K562 (cell line): Measurements from ENCODE around the gene MECP2. TPM values are rescaled to one million over a fixed set of nuclear protein-coding genes. Genes with fewer than 3 reads are reported as not detected.

ENCODE experiments used
- ATAC-seq: fragments of 200-7000 bp; cut with Tn5 transposase; 3 replicates; pipeline ENCODE4 v1.9.1; 2020; ENCODE audit warnings: moderate library complexity
- BruUV-seq: library from RNA; stranded (reverse); fragments of 400-500 nt; replicated peaks from 2 replicates; lab custom pipeline; 2021; lab: Mats Ljungman, UMichigan
- CTCF ChIA-PET: fragments of 300-600 bp; formaldehyde crosslinking; extraction: SDS; loops from one replicate; lab custom pipeline; 2021; ENCODE audit warnings: low intra/inter-chr PET ratio; lab: Yijun Ruan, JAX
- POLR2A ChIA-PET: fragments of 300-600, 350-650 bp; sonication (Branson Sonifier 250); formaldehyde crosslinking; extraction: SDS; loops from one replicate; lab custom pipeline; 2021; ENCODE audit warnings: antibody characterized with exemption, inconsistent platforms; lab: Yijun Ruan, JAX
- DNase-seq, 4 experiments: peaks; one replicate each; pipeline versions ENCODE4 v3.0.0 to v3.0.0-alpha.2; 2011 to 2018; ENCODE audit warnings: low spot score in 3 of 4, mixed read lengths in 3 of 4; ENCODE audit errors: extremely low read depth in 1 of 4
- FAIRE-seq: peaks from 2 replicates; lab custom pipeline; 2011; peaks lifted over from hg19 to GRCh38; lab: Jason Lieb, UNC
- H2AFZ ChIP-seq: 2 replicates; pipeline ENCODE4 v1.6.0; 2011; ENCODE audit warnings: low read depth, low read length, control low read depth, inconsistent platforms
- H3K27ac ChIP-seq: fragments of 200-600 bp; 3 replicates; pipeline ENCODE4 v1.8.0; 2011; ENCODE audit warnings: low read depth, mild to moderate bottlenecking, control low read depth, inconsistent platforms, low read length, moderate library complexity, mixed read lengths; ENCODE audit errors: extremely low read depth
- H3K27me3 ChIP-seq, 2 experiments: fragments of 300-600 bp in 1 of 2; 2 replicates in 1 of 2; 3 replicates in 1 of 2; pipeline versions ENCODE4 v1.6.0 to v1.8.0; 2011; ENCODE audit warnings: inconsistent platforms in 2 of 2, low read length in 2 of 2, mild to moderate bottlenecking in 1 of 2, mixed read lengths in 1 of 2, moderate library complexity in 1 of 2; ENCODE audit not compliant: control insufficient read depth in 2 of 2, insufficient read depth in 2 of 2
- H3K36me3 ChIP-seq: fragments of 300-600 bp; 3 replicates; pipeline ENCODE4 v1.8.0; 2011; ENCODE audit warnings: mild to moderate bottlenecking, low read length, inconsistent platforms; ENCODE audit not compliant: control insufficient read depth, insufficient read depth
- H3K4me1 ChIP-seq, 2 experiments: fragments of 200-600 bp in 1 of 2; replicated peaks in 1 of 2; 2 replicates in 1 of 2; 3 replicates in 1 of 2; pipeline versions ENCODE4 v1.5.1 to v1.8.0; 2011; ENCODE audit warnings: inconsistent platforms in 2 of 2, low read length in 2 of 2, mild to moderate bottlenecking in 1 of 2, mixed read lengths in 1 of 2, moderate library complexity in 1 of 2; ENCODE audit not compliant: control insufficient read depth in 2 of 2, insufficient read depth in 2 of 2
- H3K4me2 ChIP-seq: 2 replicates; pipeline ENCODE4 v1.6.1; 2011; ENCODE audit warnings: low read length, control low read depth, inconsistent platforms, mixed read lengths; ENCODE audit not compliant: insufficient read depth
- H3K4me3 ChIP-seq: fragments of 200-600 bp; sonication (generic), shearing (Covaris generic); 2 replicates; pipeline ENCODE4 v1.5.1; 2016; ENCODE audit warnings: control low read depth, inconsistent platforms
- H3K79me2 ChIP-seq: fragments of 200-600 bp; 3 replicates; pipeline ENCODE4 v1.8.0; 2011; ENCODE audit warnings: low read length, inconsistent platforms; ENCODE audit not compliant: control insufficient read depth, insufficient read depth
- H3K9ac ChIP-seq, 2 experiments: 2 replicates each; pipeline versions ENCODE4 v1.6.0 to v1.6.1; 2011; ENCODE audit warnings: low read depth in 2 of 2, low read length in 2 of 2, control low read depth in 1 of 2, inconsistent platforms in 1 of 2, mild to moderate bottlenecking in 1 of 2, mixed read lengths in 1 of 2; ENCODE audit not compliant: insufficient read depth in 1 of 2
- H3K9me1 ChIP-seq: one replicate; pipeline ENCODE4 v1.6.0; 2011; ENCODE audit warnings: inconsistent platforms, mild to moderate bottlenecking, low read length, moderate library complexity; ENCODE audit not compliant: control insufficient read depth, insufficient read depth
- H3K9me3 ChIP-seq: replicated peaks from 2 replicates; pipeline ENCODE4 v1.5.1; 2011; ENCODE audit warnings: low read depth, low read length, inconsistent platforms; ENCODE audit not compliant: control insufficient read depth, insufficient read depth
- H4K20me1 ChIP-seq: replicated peaks from 2 replicates; pipeline ENCODE4 v1.6.1; 2011; ENCODE audit warnings: low read length, inconsistent platforms, mixed read lengths; ENCODE audit not compliant: control insufficient read depth, insufficient read depth
- ARID3A ChIP-seq: IDR thresholded peaks from 2 replicates; pipeline ENCODE4 v1.6.1; 2012; ENCODE audit warnings: low read depth, low read length, improper control_type of control experiment, borderline replicate concordance
- CBFB ChIP-seq: sonication (generic); formaldehyde crosslinking; IDR thresholded peaks from 2 replicates; pipeline ENCODE4 v1.4.0; 2020; ENCODE audit warnings: mild to moderate bottlenecking, missing genetic modification reagents
- CSDE1 ChIP-seq, 2 experiments: fragments of 450-650 bp; IDR thresholded peaks; 2 replicates each; pipeline ENCODE4 v1.6.1; 2016; ENCODE audit warnings: mild to moderate bottlenecking in 1 of 2
- E2F3 ChIP-seq: fragments of 250-450 bp; sonication (Bioruptor Pico); IDR thresholded peaks from 2 replicates; pipeline ENCODE4 v1.4.0; 2020; ENCODE audit warnings: mild to moderate bottlenecking
- E2F4 ChIP-seq: sonication (generic); formaldehyde crosslinking; IDR thresholded peaks from 2 replicates; pipeline ENCODE4 v1.8.0; 2022; ENCODE audit warnings: mild to moderate bottlenecking, low read depth, missing genetic modification reagents
- GATAD2A ChIP-seq: fragments of 450-650 bp; IDR thresholded peaks from 2 replicates; pipeline ENCODE4 v1.6.1; 2017
- GTF2F1 ChIP-seq: IDR thresholded peaks from 2 replicates; pipeline ENCODE4 v1.6.1; 2011; ENCODE audit warnings: low read depth, low read length, improper control_type of control experiment
- MAX ChIP-seq: sonication (generic); formaldehyde crosslinking; IDR thresholded peaks from 2 replicates; pipeline ENCODE4 v1.9.0; 2022; ENCODE audit warnings: mild to moderate bottlenecking, missing genetic modification reagents
- MTF1 ChIP-seq: fragments of 250-450 bp; sonication (Bioruptor Pico); IDR thresholded peaks from 2 replicates; pipeline ENCODE4 v1.9.0; 2021; ENCODE audit warnings: moderate library complexity, mild to moderate bottlenecking, inconsistent platforms, borderline replicate concordance
- NEUROD1 ChIP-seq: fragments of 150-350 bp; IDR thresholded peaks from 2 replicates; pipeline ENCODE4 v1.6.1; 2014; ENCODE audit warnings: borderline replicate concordance, low read length, low read depth; ENCODE audit not compliant: partially characterized antibody
- NFATC3 ChIP-seq: fragments of 450-650 bp; IDR thresholded peaks from 2 replicates; pipeline ENCODE4 v1.6.1; 2017; ENCODE audit warnings: mild to moderate bottlenecking
- NFRKB ChIP-seq: fragments of 450-650 bp; IDR thresholded peaks from 2 replicates; pipeline ENCODE4 v1.6.1; 2016; ENCODE audit warnings: low read depth
- SFPQ ChIP-seq: fragments of 200-400 bp; formaldehyde crosslinking; IDR thresholded peaks from 2 replicates; pipeline ENCODE4 v1.6.1; 2017; ENCODE audit warnings: mild to moderate bottlenecking, low read depth, low read length, moderate library complexity
- SMARCE1 ChIP-seq: fragments of 450-650 bp; IDR thresholded peaks from 2 replicates; pipeline ENCODE4 v1.7.1; 2016; ENCODE audit warnings: mild to moderate bottlenecking
- ZBTB33 ChIP-seq: sonication (generic); formaldehyde crosslinking; IDR thresholded peaks from 2 replicates; pipeline ENCODE4 v1.8.1; 2023; ENCODE audit warnings: mild to moderate bottlenecking, missing genetic modification reagents
- ZFP1 ChIP-seq: fragments of 450-650 bp; formaldehyde crosslinking; IDR thresholded peaks from 2 replicates; pipeline ENCODE4 v1.4.0; 2020; ENCODE audit warnings: mild to moderate bottlenecking, mixed read lengths
- WGBS: fragments of 100-300 bp; shearing (Covaris generic); methylation state at CpG from one replicate; pipeline ENCODE4 v1.1.6; 2016; ENCODE audit warnings: low coverage, mixed read lengths; ENCODE audit not compliant: insufficient coverage; ENCODE audit errors: missing lambda C conversion rate; 5-methylcytosine and 5-hydroxymethylcytosine counted together
- in situ Hi-C: fragments of 300-500 bp; cut with MboI; formaldehyde crosslinking; loops from 4 replicates; pipeline ENCODE4 v1.15.0; 2018; ENCODE audit warnings: inconsistent platforms, mixed read lengths
- intact Hi-C: fragments of 100-400 bp; cut with micrococcal nuclease; formaldehyde crosslinking; loops from 2 replicates; pipeline ENCODE4 v1.14.2; 2022
- polyA plus RNA-seq, 8 experiments: library from polyadenylated mRNA; depleted of rRNA in 4 of 8; stranded (reverse) in 5 of 8; unstranded in 3 of 8; fragments of >200 nt; fragmentation: Nextera tagmentation in 2 of 8; fragmentation: Illumina TruSeq in 1 of 8; extraction: Ambion mirVana in 2 of 8; extraction: Trizol in 1 of 8; gene quantifications; 2 replicates each; pipeline versions ENCODE4 v1.2.1 to v1.2.3, GENCODE V29; 2011 to 2014; ENCODE audit warnings: inconsistent platforms in 1 of 8, missing spikeins in 1 of 8
- total RNA-seq, 7 experiments: library from RNA; depleted of rRNA in 6 of 7; stranded (reverse); fragments of >200 nt in 6 of 7; fragmentation: Illumina TruSeq in 2 of 7; extraction: Trizol in 2 of 7; gene quantifications; 2 replicates each; pipeline versions ENCODE4 v1.2.1 to v1.2.3, GENCODE V29; 2011 to 2021; ENCODE audit warnings: low replicate concordance in 1 of 7

Gene MECP2
- total and polyA plus RNA-seq, 9 of the 15 experiments (the other 6 are each of a cell fraction or from before 2014, with no cell fraction given) = 2.1 to 50.9 (median 30.5) TPM

DNA sequence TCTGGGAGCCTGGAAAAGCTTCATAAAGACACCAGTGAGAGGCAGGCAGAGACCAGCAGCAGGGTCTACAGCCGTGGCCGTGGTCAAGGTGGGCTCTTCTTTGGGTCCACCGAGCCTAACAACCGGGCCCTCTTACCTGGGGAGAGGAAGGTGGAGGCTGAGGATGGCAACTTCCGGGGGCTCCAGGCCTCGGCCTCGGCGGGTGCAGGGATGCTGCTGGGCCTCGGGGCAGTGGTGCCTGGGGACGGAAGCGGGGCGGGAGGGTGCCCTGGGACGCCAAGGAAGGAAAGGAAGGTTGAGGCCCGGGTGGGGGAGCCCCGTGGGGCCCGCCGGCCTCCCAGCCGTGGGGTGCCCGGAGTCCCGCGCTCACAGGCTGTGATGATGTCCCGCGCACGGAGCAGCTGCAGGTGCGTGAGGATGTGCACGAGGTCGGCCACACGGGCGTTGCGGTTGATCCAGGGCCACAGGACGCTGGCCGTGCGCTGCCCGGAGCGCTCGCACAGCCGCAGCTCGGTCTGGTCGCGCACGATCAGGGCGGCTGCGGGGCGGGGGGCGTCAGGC is 78.4 kb downstream of the MECP2 start:
- POLR2A ChIA-PET = interaction anchor here (0.6 to 2.1 kb wide), 8 partner anchors 8 to 74 kb away, joined by 3 to 11 read pairs (median 4); partner anchors contain the start of gene HCFC1
- DNase-seq (peak; percentile 19 to 56 (median 42)), FAIRE-seq (no peak), ATAC-seq (peak; percentile 12)
- Histone ChIP-seq H3K9ac (peak overlapping the region; percentile 93 to 99), H3K4me3 (peak overlapping the region; percentile 81), H3K4me1 (peaks cover 21 to 80% of the 10 kb centered on the region in 2 experiments), H4K20me1 (no peaks in the 10 kb centered on the region; the same call in 1 of the 2 replicates), H2AFZ (no peak overlapping the region), H3K36me3 (peaks cover 51% of the 10 kb centered on the region), H3K9me1 (no peaks in the 10 kb centered on the region), H3K9me3 (no peaks in the 10 kb centered on the region), H3K79me2 (peaks cover 59% of the 10 kb centered on the region), H3K27ac (peak overlapping the region; percentile 93), H3K4me2 (peak overlapping the region; percentile 92), H3K27me3 (no peaks in the 10 kb centered on the region)
- CTCF ChIA-PET = interaction anchor here (0.6 to 0.7 kb wide), 2 partner anchors 44 to 284 kb away, joined by 3 to 5 read pairs; no protein-coding TSS in a partner anchor
- no CpG with 5 or more reads among the region's 45 CpGs for WGBS
- intact Hi-C loops (no loop called here), in situ Hi-C loops (no loop called here)
- no TSS peak for BruUV-seq
- TF ChIP-seq ARID3A (no peak), GATAD2A (no peak), MTF1 (no peak), GTF2F1 (no peak), E2F4 (no peak), NEUROD1 (no peak), CSDE1 (IDR thresholded peaks at IDR 0.05) (no peak), NFRKB (0 out of 2 replicates have a peak, but pooled peaks have one; percentile 13), SMARCE1 (no peak), E2F3 (CRISPR knock-in tag) (no peak), ZFP1 (no peak), ZBTB33 (CRISPR knock-in tag) (no peak), CBFB (no peak), MAX (peak; percentile 40; the same call in 1 of the 2 replicates), SFPQ (no peak), NFATC3 (no peak)
